VCaP (cell line): ENCODE results near the gene TAF1B.
"Not testable (repeated sequence)": the region's sequence is repeated elsewhere in the genome, so short reads cannot be mapped to it uniquely, and the experiment has no call there.

Source experiments
- H3K27ac ChIP-seq: fragments of 450-650 bp; 2 replicates; pipeline ENCODE4 v1.5.1; 2017
- CTCF ChIP-seq: fragments of 450-650 bp; conservative IDR thresholded peaks from 2 replicates; pipeline ENCODE4 v1.5.1; 2017; ENCODE audit warnings: mild to moderate bottlenecking, moderate library complexity

TAF1B gene

GRCh38 chr2:9826208-9826607 lies 17.1 kb upstream of the TAF1B start:
- TF ChIP-seq CTCF, result no peak
- no peak overlapping the region for H3K27ac ChIP-seq

DNA sequence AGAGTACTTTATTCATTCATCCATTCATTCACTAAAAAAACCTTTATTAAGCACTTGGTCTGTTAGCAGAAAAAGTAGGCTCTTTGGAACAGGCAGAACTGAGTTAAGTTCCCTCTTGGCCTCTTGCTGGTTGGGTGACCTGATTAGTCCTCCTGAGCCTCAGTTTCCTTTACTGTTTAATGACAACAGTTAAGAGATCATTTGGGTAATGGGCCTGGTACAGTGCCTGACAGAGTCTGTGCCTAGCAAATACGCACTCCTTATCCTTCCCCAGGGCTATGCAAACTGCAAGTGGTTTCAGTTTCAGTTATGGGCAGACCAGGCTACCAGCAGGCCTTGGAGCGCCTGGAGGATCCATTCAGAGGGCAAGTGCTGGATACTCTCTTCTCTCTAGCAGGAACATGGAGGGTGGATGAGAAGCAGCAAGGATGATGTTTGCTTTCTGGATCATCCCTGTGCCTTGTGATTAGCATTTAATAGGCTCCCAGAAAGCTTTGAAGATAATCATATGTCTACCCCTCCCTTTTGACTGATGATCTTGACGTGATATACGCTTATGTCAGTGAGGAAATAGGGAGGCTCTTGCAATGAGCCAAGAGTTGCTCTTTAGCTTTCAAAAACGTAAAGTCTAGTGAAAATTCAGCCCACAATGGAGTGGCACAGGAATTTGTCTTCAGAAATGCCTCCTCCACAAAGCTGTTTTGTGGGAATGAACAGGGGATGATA lies 12.4 kb upstream of the TAF1B start:
- peak overlapping the region; percentile 85 for H3K27ac ChIP-seq
- no peak for TF ChIP-seq CTCF

GRCh38 chr2:9831670-9832069 lies 11.6 kb upstream of the TAF1B start:
- H3K27ac ChIP-seq, result peak overlapping the region; percentile 85
- no peak for TF ChIP-seq CTCF

GRCh38 chr2:9832586-9832985 lies 10.7 kb upstream of the TAF1B start:
- no peak for TF ChIP-seq CTCF
- H3K27ac ChIP-seq, result no peak overlapping the region

GRCh38 chr2:9835068-9835467 lies 8.2 kb upstream of the TAF1B start:
- H3K27ac ChIP-seq, result not testable (repeated sequence)

- no peak overlapping the region for H3K27ac ChIP-seq
Measured at GRCh38 chr2:9836074-9836473, 7.2 kb upstream of the TAF1B start.

DNA sequence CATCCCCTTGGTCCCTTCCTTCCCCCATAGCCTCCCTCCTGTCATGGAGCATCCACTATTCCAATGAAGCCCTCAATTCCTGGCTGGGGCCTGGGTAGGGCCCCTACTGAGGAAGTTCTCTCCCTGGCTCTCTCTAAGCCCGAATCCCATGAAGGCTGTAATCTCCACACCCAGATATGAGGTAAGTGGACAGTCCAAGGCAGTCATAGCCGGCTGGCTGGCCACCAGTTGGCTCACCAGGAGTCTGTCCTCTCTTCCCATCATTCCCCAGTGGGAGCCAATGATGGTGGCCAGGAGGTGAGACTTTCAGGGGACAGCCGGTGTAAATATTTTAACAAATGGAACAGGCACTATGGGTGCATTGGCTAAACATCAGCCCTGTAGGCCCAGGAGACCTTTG lies 6.8 kb upstream of the TAF1B start:
- H3K27ac ChIP-seq, result no peak overlapping the region
- no peak for TF ChIP-seq CTCF

More at GRCh38 chr2:9836074-9836473, 7.2 kb upstream of the TAF1B start:
- TF ChIP-seq CTCF, result no peak

DNA sequence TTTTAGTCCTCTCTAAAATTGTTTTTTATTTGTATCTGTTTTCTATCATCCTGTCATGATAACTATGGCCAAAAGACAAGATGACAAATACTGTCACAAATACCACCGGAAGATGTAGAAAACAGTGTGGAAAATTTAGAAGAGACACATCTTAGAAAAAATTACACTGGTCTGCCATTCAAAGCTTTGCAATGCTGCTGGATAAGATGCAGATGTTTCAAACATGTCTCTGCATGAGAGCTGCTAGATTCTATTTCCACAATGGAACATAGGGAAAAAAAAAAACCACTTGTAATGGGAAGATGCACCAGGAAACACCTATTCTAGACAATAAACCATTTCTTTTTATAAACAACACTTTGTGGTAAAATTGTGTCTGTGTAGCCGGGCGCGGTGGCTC lies 5.8 kb upstream of the TAF1B start:
- no peak for TF ChIP-seq CTCF
- no peak overlapping the region for H3K27ac ChIP-seq
